Activated T-helper 2 cell treated with anti-CD3 and anti-CD28 coated beads, Interferon-gamma antibody, Interleukin-2, Interleukin-4, amounts not matched to agents 10 μg/mL and 5 μg/mL and 100 μg/mL, durations not matched to agents 14 hours and 24 hours and 36 hours (primary cell): ENCODE data around the gene CALM3. TPM values are rescaled to one million over a fixed set of nuclear protein-coding genes. Genes with fewer than 3 reads are reported as not detected.
A peak's percentile ranks its signal among the peaks of the same experiment; 100 is the strongest.

ENCODE experiments used
- DNase-seq: peaks from one replicate; pipeline ENCODE4 v3.0.0; 2021; ENCODE audit warnings: low spot score
- H3K27ac Mint-ChIP-seq: one replicate; pipeline ENCODE4 v1.8.0; 2021; ENCODE audit warnings: mixed read lengths
- H3K27me3 Mint-ChIP-seq: one replicate; pipeline ENCODE4 v1.8.0; 2021; ENCODE audit warnings: low read depth, mixed read lengths
- H3K36me3 Mint-ChIP-seq: one replicate; pipeline ENCODE4 v1.8.0; 2021; ENCODE audit warnings: low read depth, mixed read lengths
- H3K4me1 Mint-ChIP-seq: one replicate; pipeline ENCODE4 v1.8.0; 2021; ENCODE audit warnings: low read depth, mixed read lengths
- H3K4me3 Mint-ChIP-seq: one replicate; pipeline ENCODE4 v1.8.0; 2021; ENCODE audit warnings: low read depth, mild to moderate bottlenecking, moderate library complexity, mixed read lengths
- H3K9me3 Mint-ChIP-seq: one replicate; pipeline ENCODE4 v1.8.0; 2021; ENCODE audit warnings: mixed read lengths
- intact Hi-C: fragments of 100-400 bp; cut with micrococcal nuclease; formaldehyde crosslinking; loops from one replicate; pipeline ENCODE4 v1.15.1; 2023
- total RNA-seq: library from RNA; stranded (reverse); gene quantifications from 2 replicates; pipeline ENCODE4 v1.2.3, GENCODE V29; 2022

Gene CALM3
- total RNA-seq, 1 donor from 2014 or later, result 553 TPM

- no peaks in the 10 kb centered on the region for H3K9me3 Mint-ChIP-seq
- peak overlapping the region; percentile 38 for H3K4me3 Mint-ChIP-seq
- intact Hi-C loops, result loop anchor here (1.0 kb wide), 1 partner anchor 8 kb away; no protein-coding TSS in a partner anchor
- peak overlapping the region; percentile 77 for H3K27ac Mint-ChIP-seq
- DNase-seq, result no peak
- peaks cover 63% of the 10 kb centered on the region for H3K36me3 Mint-ChIP-seq
- no peaks in the 10 kb centered on the region for H3K27me3 Mint-ChIP-seq
- H3K4me1 Mint-ChIP-seq, result peaks cover 44% of the 10 kb centered on the region
These were observed 10.0 kb downstream of the CALM3 start for GRCh38 chr19:46610851-46611770.

GRCh38 chr19:46611776-46612175 is 10.6 kb downstream of the CALM3 start:
- no peaks in the 10 kb centered on the region for H3K27me3 Mint-ChIP-seq
- no peaks in the 10 kb centered on the region for H3K9me3 Mint-ChIP-seq
- peaks cover 60% of the 10 kb centered on the region for H3K36me3 Mint-ChIP-seq
- peaks cover 44% of the 10 kb centered on the region for H3K4me1 Mint-ChIP-seq
- H3K4me3 Mint-ChIP-seq, result peak overlapping the region; percentile 15
- DNase-seq, result no peak
- peak overlapping the region; percentile 77 for H3K27ac Mint-ChIP-seq
- intact Hi-C loops, result loop anchor here (1.0 kb wide), 1 partner anchor 8 kb away; no protein-coding TSS in a partner anchor

- peaks cover 50% of the 10 kb centered on the region for H3K36me3 Mint-ChIP-seq
- H3K4me3 Mint-ChIP-seq, result no peak overlapping the region
- no peaks in the 10 kb centered on the region for H3K9me3 Mint-ChIP-seq
- no peaks in the 10 kb centered on the region for H3K27me3 Mint-ChIP-seq
- intact Hi-C loops, result no loop called here
- peak overlapping the region; percentile 87 for H3K27ac Mint-ChIP-seq
- no peak for DNase-seq
- H3K4me1 Mint-ChIP-seq, result peaks cover 53% of the 10 kb centered on the region
These were observed 12.4 kb downstream of the CALM3 start for GRCh38 chr19:46613525-46613924.

- peak; percentile 68 for DNase-seq
- intact Hi-C loops, result loop anchor here (1.0 kb wide), 2 partner anchors 48 to 114 kb away; no protein-coding TSS in a partner anchor
- H3K4me3 Mint-ChIP-seq, result peak overlapping the region; percentile 61
- peaks cover 57% of the 10 kb centered on the region for H3K4me1 Mint-ChIP-seq
- H3K27ac Mint-ChIP-seq, result peak overlapping the region; percentile 87
- H3K36me3 Mint-ChIP-seq, result peaks cover 50% of the 10 kb centered on the region
- no peaks in the 10 kb centered on the region for H3K27me3 Mint-ChIP-seq
- H3K9me3 Mint-ChIP-seq, result no peaks in the 10 kb centered on the region
These were observed 13.1 kb downstream of the CALM3 start for GRCh38 chr19:46614114-46614722.

- no peak for DNase-seq
- H3K27me3 Mint-ChIP-seq, result no peaks in the 10 kb centered on the region
- H3K4me3 Mint-ChIP-seq, result no peak overlapping the region
- H3K36me3 Mint-ChIP-seq, result peaks cover 52% of the 10 kb centered on the region
- intact Hi-C loops, result loop anchor here (2.0 to 5.0 kb wide), 2 partner anchors 13 to 89 kb away; no protein-coding TSS in a partner anchor
- H3K4me1 Mint-ChIP-seq, result peaks cover 66% of the 10 kb centered on the region
- no peaks in the 10 kb centered on the region for H3K9me3 Mint-ChIP-seq
- peak overlapping the region; percentile 87 for H3K27ac Mint-ChIP-seq
These were observed 14.8 kb downstream of the CALM3 start for GRCh38 chr19:46615966-46616365.

- H3K4me3 Mint-ChIP-seq, result peak overlapping the region; percentile 81
These were observed 15.6 kb downstream of the CALM3 start for GRCh38 chr19:46616631-46617322.

GRCh38 chr19:46617601-46618000 is 16.5 kb downstream of the CALM3 start:
- Mint-ChIP-seq H3K27me3 (no peaks in the 10 kb centered on the region), H3K9me3 (no peaks in the 10 kb centered on the region), H3K27ac (peak overlapping the region; percentile 100), H3K4me1 (peaks cover 66% of the 10 kb centered on the region), H3K4me3 (peak overlapping the region; percentile 42), H3K36me3 (peaks cover 59% of the 10 kb centered on the region)
- DNase-seq, result no peak
- intact Hi-C loops, result loop anchor here (2.0 to 5.0 kb wide), 2 partner anchors 15 to 90 kb away; no protein-coding TSS in a partner anchor

More at GRCh38 chr19:46616631-46617322, 15.6 kb downstream of the CALM3 start:
- Mint-ChIP-seq H3K9me3 (no peaks in the 10 kb centered on the region), H3K27ac (peak overlapping the region; percentile 100), H3K36me3 (peaks cover 53% of the 10 kb centered on the region), H3K4me1 (peaks cover 66% of the 10 kb centered on the region), H3K27me3 (no peaks in the 10 kb centered on the region)
- intact Hi-C loops, result loop anchor here (2.0 to 5.0 kb wide), 2 partner anchors 14 to 89 kb away; no protein-coding TSS in a partner anchor
- no peak for DNase-seq

- no peaks in the 10 kb centered on the region for H3K9me3 Mint-ChIP-seq
- H3K27me3 Mint-ChIP-seq, result no peaks in the 10 kb centered on the region
- intact Hi-C loops, result loop anchor here (5.0 kb wide), 1 partner anchor 91 kb away; no protein-coding TSS in a partner anchor
- peaks cover 63% of the 10 kb centered on the region for H3K36me3 Mint-ChIP-seq
- H3K4me3 Mint-ChIP-seq, result peak overlapping the region; percentile 92
- H3K4me1 Mint-ChIP-seq, result peaks cover 64% of the 10 kb centered on the region
- peak overlapping the region; percentile 98 for H3K27ac Mint-ChIP-seq
- DNase-seq, result no peak
These were observed 17.6 kb downstream of the CALM3 start for GRCh38 chr19:46618670-46619231.

GRCh38 chr19:46620267-46620666 is 19.1 kb downstream of the CALM3 start:
- intact Hi-C loops, result no loop called here
- no peak for DNase-seq
- peak overlapping the region; percentile 98 for H3K27ac Mint-ChIP-seq
- H3K36me3 Mint-ChIP-seq, result peaks cover 69% of the 10 kb centered on the region
- no peaks in the 10 kb centered on the region for H3K9me3 Mint-ChIP-seq
- H3K27me3 Mint-ChIP-seq, result no peaks in the 10 kb centered on the region
- H3K4me1 Mint-ChIP-seq, result peaks cover 65% of the 10 kb centered on the region
- H3K4me3 Mint-ChIP-seq, result peak overlapping the region; percentile 92

- Mint-ChIP-seq H3K9me3 (no peaks in the 10 kb centered on the region), H3K4me3 (peak overlapping the region; percentile 92), H3K36me3 (peaks cover 69% of the 10 kb centered on the region), H3K27ac (peak overlapping the region; percentile 98), H3K27me3 (no peaks in the 10 kb centered on the region), H3K4me1 (peaks cover 68% of the 10 kb centered on the region)
- intact Hi-C loops, result no loop called here
- DNase-seq, result no peak
These were observed 19.6 kb downstream of the CALM3 start for GRCh38 chr19:46620716-46621115.

GRCh38 chr19:46621191-46622117 is 20.3 kb downstream of the CALM3 start:
- H3K27me3 Mint-ChIP-seq, result no peaks in the 10 kb centered on the region
- intact Hi-C loops, result no loop called here
- peaks cover 67% of the 10 kb centered on the region for H3K4me1 Mint-ChIP-seq
- no peaks in the 10 kb centered on the region for H3K9me3 Mint-ChIP-seq
- H3K36me3 Mint-ChIP-seq, result peaks cover 69% of the 10 kb centered on the region
- H3K27ac Mint-ChIP-seq, result peak overlapping the region; percentile 98
- H3K4me3 Mint-ChIP-seq, result peak overlapping the region; percentile 92
- no peak for DNase-seq
